HCT116 (cell line): ENCODE data around the gene FLACC1. TPM values are rescaled to one million over a fixed set of nuclear protein-coding genes. Genes with fewer than 3 reads are reported as not detected.

Experiments used
- ATAC-seq: fragments of 200-7000 bp; cut with Tn5 transposase; 2 replicates; pipeline ENCODE4 v1.9.1; 2020; ENCODE audit warnings: mild to moderate bottlenecking, moderate library complexity
- BruUV-seq: library from RNA; stranded (reverse); fragments of 400-500 nt; replicated peaks from 2 replicates; lab custom pipeline; 2021; lab: Mats Ljungman, UMichigan
- CTCF ChIA-PET: fragments of 300-600 bp; sonication (Branson Sonifier 250); formaldehyde crosslinking; loops from one replicate; lab custom pipeline; 2021; ENCODE audit warnings: antibody characterized with exemption; lab: Charles Lee
- POLR2A ChIA-PET: fragments of 300-600, 350-600 bp; sonication (Branson Sonifier 250); formaldehyde crosslinking; loops from one replicate; lab custom pipeline; 2021; ENCODE audit warnings: antibody characterized with exemption; lab: Charles Lee
- RAD21 ChIA-PET, 2 experiments: fragments of 300-600 bp; sonication (Branson Sonifier 250); formaldehyde crosslinking; loops; one replicate each; lab custom pipeline; 2023; ENCODE audit warnings: low total read pairs in 2 of 2; ENCODE audit not compliant: uncharacterized antibody in 2 of 2, unreplicated experiment in 2 of 2, low non-redundant PET in 1 of 2; lab: Charles Lee
- DNase-seq: peaks from one replicate; pipeline ENCODE4 v3.0.0-alpha.2; 2010; ENCODE audit warnings: low read depth, low spot score
- H2AFZ ChIP-seq: fragments of 200-600 bp; shearing (Covaris generic), sonication (generic); 2 replicates; pipeline ENCODE4 v1.6.1; 2017; ENCODE audit warnings: low read depth, mixed run types, mixed read lengths, antibody characterized with exemption, low read length; ENCODE audit not compliant: poor library complexity, severe bottlenecking
- H3K27ac ChIP-seq: 2 replicates; pipeline ENCODE4 v1.5.1; 2012; ENCODE audit warnings: low read depth, low read length
- H3K27me3 ChIP-seq: fragments of 200-600 bp; sonication (generic); 2 replicates; pipeline ENCODE4 v1.6.1; 2016; ENCODE audit warnings: mixed run types, low read length, mixed read lengths; ENCODE audit not compliant: insufficient read depth
- H3K36me3 ChIP-seq, 2 experiments: fragments of 200-500 bp in 1 of 2; fragments of 200-600 bp in 1 of 2; sonication (Bioruptor generic) in 1 of 2; sonication (generic) in 1 of 2; 2 replicates each; pipeline versions ENCODE4 v1.5.1 to v1.6.1; 2014 to 2016; ENCODE audit warnings: low read length in 2 of 2, inconsistent platforms in 1 of 2, mixed read lengths in 1 of 2, mixed run types in 1 of 2; ENCODE audit not compliant: insufficient read depth in 2 of 2, control insufficient read depth in 1 of 2
- H3K4me1 ChIP-seq, 2 experiments: fragments of 200-600 bp in 1 of 2; sonication (generic) in 1 of 2; 2 replicates each; pipeline versions ENCODE4 v1.5.1 to v1.6.1; 2012 to 2017; ENCODE audit warnings: low read length in 2 of 2, inconsistent platforms in 1 of 2, mild to moderate bottlenecking in 1 of 2, mixed read lengths in 1 of 2, mixed run types in 1 of 2, moderate library complexity in 1 of 2; ENCODE audit not compliant: insufficient read depth in 2 of 2, control insufficient read depth in 1 of 2
- H3K4me2 ChIP-seq: fragments of 200-600 bp; sonication (generic); 2 replicates; pipeline ENCODE4 v1.6.1; 2017; ENCODE audit warnings: mixed run types, low read length, mixed read lengths
- H3K4me3 ChIP-seq, 2 experiments: fragments of 200-600 bp in 1 of 2; sonication (generic) in 1 of 2; replicated peaks in 1 of 2; 2 replicates each; pipeline ENCODE4 v1.5.1; 2011 to 2016; ENCODE audit warnings: low read length in 2 of 2, control low read depth in 1 of 2, low read depth in 1 of 2, mild to moderate bottlenecking in 1 of 2, mixed read lengths in 1 of 2, mixed run types in 1 of 2
- H3K79me2 ChIP-seq: fragments of 200-600 bp; sonication (generic); 2 replicates; pipeline ENCODE4 v1.6.1; 2017; ENCODE audit warnings: mild to moderate bottlenecking, mixed run types, low read length, moderate library complexity, mixed read lengths; ENCODE audit not compliant: insufficient read depth
- H3K9ac ChIP-seq: fragments of 200-600 bp; sonication (generic); 2 replicates; pipeline ENCODE4 v1.6.1; 2016; ENCODE audit warnings: low read length, mixed read lengths
- H3K9me2 ChIP-seq: fragments of 200-600 bp; sonication (generic), shearing (Covaris generic); 2 replicates; pipeline ENCODE4 v1.6.1; 2017; ENCODE audit warnings: mixed run types, mild to moderate bottlenecking, moderate library complexity; ENCODE audit not compliant: insufficient read depth
- H3K9me3 ChIP-seq, 2 experiments: fragments of 200-500 bp in 1 of 2; fragments of 200-600 bp in 1 of 2; sonication (Bioruptor generic) in 1 of 2; sonication (generic) in 1 of 2; 2 replicates each; pipeline ENCODE4 v1.6.1; 2014 to 2017; ENCODE audit warnings: low read length in 2 of 2, mixed read lengths in 2 of 2, inconsistent platforms in 1 of 2, low read depth in 1 of 2, mild to moderate bottlenecking in 1 of 2, mixed run types in 1 of 2, moderate library complexity in 1 of 2; ENCODE audit not compliant: control insufficient read depth in 1 of 2, insufficient read depth in 1 of 2
- H4K20me1 ChIP-seq: fragments of 200-600 bp; sonication (generic), shearing (Covaris generic); 2 replicates; pipeline ENCODE4 v1.6.1; 2017; ENCODE audit warnings: mixed run types, mild to moderate bottlenecking, moderate library complexity; ENCODE audit not compliant: insufficient read depth
- CEBPB ChIP-seq: IDR thresholded peaks from 2 replicates; pipeline ENCODE4 v1.6.1; 2012; ENCODE audit warnings: low read depth
- EGR1 ChIP-seq: IDR thresholded peaks from 2 replicates; pipeline ENCODE4 v1.6.1; 2012; ENCODE audit warnings: low read depth
- EZH2 ChIP-seq: fragments of 200-600 bp; sonication (generic); IDR thresholded peaks from 2 replicates; pipeline ENCODE4 v1.6.1; 2017; ENCODE audit warnings: antibody characterized with exemption, mixed run types
- EZH2phosphoT487 ChIP-seq: fragments of 200-600 bp; IDR thresholded peaks from 2 replicates; pipeline ENCODE4 v1.6.1; 2018; ENCODE audit warnings: antibody characterized with exemption, borderline replicate concordance
- FOSL1 ChIP-seq: IDR thresholded peaks from 2 replicates; pipeline ENCODE4 v1.6.1; 2012; ENCODE audit warnings: low read depth
- JUND ChIP-seq: IDR thresholded peaks from 2 replicates; pipeline ENCODE4 v1.6.1; 2012
- POLR2A ChIP-seq: IDR thresholded peaks from 2 replicates; pipeline ENCODE4 v1.7.0; 2011; ENCODE audit warnings: borderline replicate concordance; ENCODE audit not compliant: insufficient read depth, insufficient read length; ENCODE audit errors: extremely low read depth
- SIN3A ChIP-seq: IDR thresholded peaks from 2 replicates; pipeline ENCODE4 v1.6.1; 2012; ENCODE audit warnings: low read depth
- TCF7L2 ChIP-seq: IDR thresholded peaks from 2 replicates; pipeline ENCODE4 v1.7.0; 2011; ENCODE audit warnings: borderline replicate concordance, inconsistent platforms; ENCODE audit not compliant: insufficient read depth, insufficient read length; ENCODE audit errors: extremely low read depth
- YY1 ChIP-seq: IDR thresholded peaks from 2 replicates; pipeline ENCODE4 v1.6.1; 2011; ENCODE audit warnings: low read length, low read depth, moderate library complexity, mild to moderate bottlenecking; ENCODE audit not compliant: insufficient replicate concordance; ENCODE audit errors: extremely low read depth
- ZFX ChIP-seq: fragments of 450-650 bp; IDR thresholded peaks from 2 replicates; pipeline ENCODE4 v1.6.1; 2017
- intact Hi-C: fragments of 100-400 bp; cut with micrococcal nuclease; formaldehyde crosslinking; loops from 2 replicates; pipeline ENCODE4 v1.10.0; 2022
- total RNA-seq: library from RNA; stranded (reverse); gene quantifications from one replicate; pipeline ENCODE4 v1.2.1, GENCODE V29; 2021; ENCODE audit not compliant: unreplicated experiment
- TF ChIP-seq, protein P1 (sequence below): IDR thresholded peaks from 2 replicates; pipeline ENCODE4 v1.6.1; 2012
- TF ChIP-seq, protein P2 (sequence below): IDR thresholded peaks from 2 replicates; pipeline ENCODE4 v1.6.1; 2012

FLACC1 gene
- total RNA-seq, 1 experiment from 2014 or later = 0.74 TPM

DNA sequence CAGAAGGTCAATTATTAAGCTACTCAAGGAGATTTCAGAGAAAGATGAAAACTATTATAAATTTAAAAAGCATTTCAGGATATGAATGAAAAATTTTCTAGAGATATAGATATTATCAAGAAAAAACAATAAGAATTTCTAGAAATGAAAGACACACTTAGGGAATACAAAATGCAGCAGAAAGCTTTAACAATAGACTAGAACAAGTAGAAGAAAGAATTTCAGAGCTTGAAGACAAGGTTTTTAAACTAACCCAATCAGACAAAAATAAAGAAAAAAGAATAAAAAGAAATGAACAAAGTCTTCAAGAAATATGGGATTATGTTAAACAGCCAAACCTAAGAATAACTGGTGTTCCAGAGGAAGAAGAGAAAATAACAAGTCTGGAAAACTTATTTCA lies 34.4 kb downstream of the FLACC1 start:
- BruUV-seq = no TSS peak
- Histone ChIP-seq H3K4me3 (no peak overlapping the region), H3K36me3 (no peaks in the 10 kb centered on the region)

DNA sequence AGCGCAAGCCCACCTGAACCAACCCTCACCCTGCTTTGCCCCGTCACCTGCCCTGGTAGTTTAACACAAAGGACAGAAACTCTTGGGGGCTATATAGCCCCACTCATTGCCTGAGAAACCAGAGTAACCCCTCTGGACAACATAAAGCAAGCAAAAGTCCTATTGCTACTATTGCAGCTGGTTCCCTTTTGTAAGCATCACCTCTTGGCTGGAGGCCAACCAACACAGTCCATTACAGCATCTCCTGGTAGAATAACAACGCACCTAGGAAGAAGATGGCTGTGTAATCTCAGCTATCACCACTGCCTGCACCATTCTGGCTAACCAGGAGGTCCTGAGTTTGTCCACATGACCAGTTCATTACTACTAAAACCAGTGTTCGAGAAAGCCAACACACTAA lies 36.4 kb downstream of the FLACC1 start:
- DNase-seq (no peak), ATAC-seq (no peak)
- Histone ChIP-seq H2AFZ (no peak overlapping the region), H3K79me2 (no peaks in the 10 kb centered on the region), H3K4me1 (no peaks in the 10 kb centered on the region), H3K27me3 (no peaks in the 10 kb centered on the region), H3K27ac (no peak overlapping the region), H3K4me3 (no peak overlapping the region), H3K9ac (no peak overlapping the region), H4K20me1 (no peaks in the 10 kb centered on the region), H3K9me3 (0 out of 4 replicates have a peak, but pooled peaks cover 0 to 3% of the 10 kb centered on the region in 2 experiments), H3K9me2 (no peaks in the 10 kb centered on the region), H3K36me3 (no peaks in the 10 kb centered on the region), H3K4me2 (no peak overlapping the region)
- CTCF ChIA-PET = no interaction called here
- no TSS peak for BruUV-seq
- TF ChIP-seq EZH2 (no peak), SIN3A (no peak), POLR2A (no peak), EZH2phosphoT487 (no peak), TCF7L2 (no peak)
- TF ChIP-seq, protein P1, sequence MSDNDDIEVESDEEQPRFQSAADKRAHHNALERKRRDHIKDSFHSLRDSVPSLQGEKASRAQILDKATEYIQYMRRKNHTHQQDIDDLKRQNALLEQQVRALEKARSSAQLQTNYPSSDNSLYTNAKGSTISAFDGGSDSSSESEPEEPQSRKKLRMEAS = no peak
- RAD21 ChIA-PET = no interaction called here
- intact Hi-C loops = no loop called here
- POLR2A ChIA-PET = no interaction called here

More for the DNA sequence above, 34.4 kb downstream of the FLACC1 start:
- ChIA-PET POLR2A (no interaction called here), CTCF (no interaction called here), RAD21 (no interaction called here)
- H3K9ac ChIP-seq = no peak overlapping the region
- DNase-seq (no peak), ATAC-seq (no peak)
- no peaks in the 10 kb centered on the region for H4K20me1 ChIP-seq
- H3K4me1 ChIP-seq = no peaks in the 10 kb centered on the region
- H3K9me2 ChIP-seq = no peaks in the 10 kb centered on the region
- TF ChIP-seq EZH2phosphoT487 (no peak), TCF7L2 (no peak), POLR2A (no peak), ZFX (no peak), CEBPB (no peak), FOSL1 (no peak), JUND (no peak), EGR1 (no peak), YY1 (no peak)
- TF ChIP-seq, protein P1 = no peak
- TF ChIP-seq, protein P2, sequence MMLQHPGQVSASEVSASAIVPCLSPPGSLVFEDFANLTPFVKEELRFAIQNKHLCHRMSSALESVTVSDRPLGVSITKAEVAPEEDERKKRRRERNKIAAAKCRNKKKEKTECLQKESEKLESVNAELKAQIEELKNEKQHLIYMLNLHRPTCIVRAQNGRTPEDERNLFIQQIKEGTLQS = no peak
- H3K4me2 ChIP-seq = no peak overlapping the region
- intact Hi-C loops = no loop called here
- H3K27me3 ChIP-seq = no peaks in the 10 kb centered on the region
- H3K9me3 ChIP-seq = 0 out of 4 replicates have a peak, but pooled peaks cover 0 to 3% of the 10 kb centered on the region in 2 experiments
- no peak overlapping the region for H2AFZ ChIP-seq
- H3K27ac ChIP-seq = no peak overlapping the region
- no peaks in the 10 kb centered on the region for H3K79me2 ChIP-seq
